CD4-positive, alpha-beta T cell treated with Interleukin-4 for 1 hour (primary cell): ENCODE data around the gene NUP43.
"Not testable (repeated sequence)": the region's sequence is repeated elsewhere in the genome, so short reads cannot be mapped to it uniquely, and the experiment has no call there.

Experiments used
- DNase-seq, 2 donors: peaks; one replicate each; pipeline ENCODE4 v3.0.0-alpha.2; 2020 to 2022

Gene NUP43

GRCh38 chr6:149745252-149745651 lies 1.1 kb downstream of the NUP43 start:
- not testable (repeated sequence) for DNase-seq

- DNase-seq, result no peak
Observed at GRCh38 chr6:149734915-149735314, 11.4 kb downstream of the NUP43 start.

GRCh38 chr6:149733089-149733720 lies 13.1 kb downstream of the NUP43 start:
- no peak for DNase-seq

- DNase-seq, result no peak
Observed at GRCh38 chr6:149729824-149730223, 16.5 kb downstream of the NUP43 start.

- no peak for DNase-seq
Observed at GRCh38 chr6:149728499-149729234, 17.7 kb downstream of the NUP43 start.

GRCh38 chr6:149727793-149728498 lies 18.4 kb downstream of the NUP43 start:
- DNase-seq, result no peak

GRCh38 chr6:149725785-149726184 lies 20.5 kb downstream of the NUP43 start:
- no peak for DNase-seq

- DNase-seq, result peak; percentile 57 to 65
Observed at GRCh38 chr6:149723771-149724417, 22.4 kb downstream of the NUP43 start.

- DNase-seq, result no peak
Observed at GRCh38 chr6:149723262-149723661, 23.1 kb downstream of the NUP43 start.

- DNase-seq, result no peak
Observed at GRCh38 chr6:149719531-149719930, 26.8 kb downstream of the NUP43 start.

- peak; percentile 87 to 89 for DNase-seq
Observed at GRCh38 chr6:149717588-149718458, 28.5 kb downstream of the NUP43 start, which contains the start of gene LATS1. LATS1 (minus strand) TSS chr6:149718101; CDS start chr6:149702126, 15,975 bp downstream.

- no peak for DNase-seq
Observed at GRCh38 chr6:149717255-149717587, 29.1 kb downstream of the NUP43 start.

GRCh38 chr6:149716181-149716963 lies 30.0 kb downstream of the NUP43 start:
- DNase-seq, result peak in 1 of 2 donors; percentile 21

- no peak for DNase-seq
Observed at GRCh38 chr6:149714442-149714841, 31.9 kb downstream of the NUP43 start.

- no peak for DNase-seq
Observed at GRCh38 chr6:149711711-149712110, 34.6 kb downstream of the NUP43 start.

GRCh38 chr6:149701714-149702113 lies 44.6 kb downstream of the NUP43 start:
- DNase-seq, result no peak

GRCh38 chr6:149699150-149699549 lies 47.2 kb downstream of the NUP43 start:
- no peak for DNase-seq

GRCh38 chr6:149698175-149698574 lies 48.2 kb downstream of the NUP43 start:
- DNase-seq, result no peak

GRCh38 chr6:149696901-149697300 lies 49.4 kb downstream of the NUP43 start:
- no peak for DNase-seq

- no peak for DNase-seq
Observed at GRCh38 chr6:149694921-149695320, 51.4 kb downstream of the NUP43 start.

GRCh38 chr6:149691201-149691600 lies 55.1 kb downstream of the NUP43 start:
- no peak for DNase-seq

GRCh38 chr6:149686230-149686629 lies 60.1 kb downstream of the NUP43 start:
- no peak for DNase-seq
